ENCODE results near the gene BAK1. TPM values are rescaled to one million over a fixed set of nuclear protein-coding genes. Genes with fewer than 3 reads are reported as not detected.

BAK1 gene
- total RNA-seq, 1 experiment from 2014 or later: 23.7 TPM

- ChIA-PET POLR2A (ENCODE audit: unreplicated experiment) (no interaction called here), CTCF (interaction anchor here (0.5 kb wide), 1 partner anchor 9 kb away, joined by 3 read pairs; no protein-coding TSS in a partner anchor)
- Histone ChIP-seq H3K4me1 (ENCODE audit: insufficient read depth, low read length) (peaks cover 20% of the 10 kb centered on the region), H4K20me1 (ENCODE audit: low read length) (no peaks in the 10 kb centered on the region), H3K9me2 (replicated peaks; ENCODE audit: low read length) (no peaks in the 10 kb centered on the region), H3K4me2 (ENCODE audit: low read length) (no peak overlapping the region), H3K27ac (ENCODE audit: low read length) (no peak overlapping the region), H3K36me3 (ENCODE audit: low read depth, low read length) (no peaks in the 10 kb centered on the region), H3K27me3 (ENCODE audit: low read length) (no peaks in the 10 kb centered on the region), H2AFZ (ENCODE audit: low read length) (no peak overlapping the region), H3K4me3 (ENCODE audit: low read length) (no peak overlapping the region), H3F3A (ENCODE audit: low read length, unreplicated experiment) (no peaks in the 10 kb centered on the region), H3K79me2 (ENCODE audit: low read length) (no peaks in the 10 kb centered on the region), H3K9me3 (ENCODE audit: low read length) (no peaks in the 10 kb centered on the region), H3K9ac (ENCODE audit: low read length) (no peak overlapping the region)
- TF ChIP-seq CTCF (conservative IDR thresholded peaks at IDR 0.05; ENCODE audit: low read depth, low read length): no peak
- no peak for TF ChIP-seq EZH2phosphoT487 (IDR thresholded peaks at IDR 0.05; ENCODE audit: borderline replicate concordance, low read length)
- TF ChIP-seq EZH2 (IDR thresholded peaks at IDR 0.05; ENCODE audit: low read length, unreplicated experiment): no peak
- DNase-seq (no peak), ATAC-seq (no peak)
- intact Hi-C loops (cut with micrococcal nuclease): no loop called here
- no TSS peak for BruUV-seq (replicated peaks)
Observed at GRCh38 chr6:33610779-33611732, 31.0 kb upstream of the BAK1 start.

- no peaks in the 10 kb centered on the region for H3K9me2 ChIP-seq (replicated peaks; ENCODE audit: low read length)
- H4K20me1 ChIP-seq (ENCODE audit: low read length): no peaks in the 10 kb centered on the region
- peak overlapping the region; percentile 48; the same call in 1 of the 2 replicates for H2AFZ ChIP-seq (ENCODE audit: low read length)
- no peak overlapping the region for H3K4me3 ChIP-seq (ENCODE audit: low read length)
- H3K4me1 ChIP-seq (ENCODE audit: insufficient read depth, low read length): peaks cover 20% of the 10 kb centered on the region
- no peaks in the 10 kb centered on the region for H3K27me3 ChIP-seq (ENCODE audit: low read length)
- intact Hi-C loops (cut with micrococcal nuclease): no loop called here
- no peak overlapping the region; the same call in 1 of the 2 replicates for H3K9ac ChIP-seq (ENCODE audit: low read length)
- ATAC-seq: no peak
- no peaks in the 10 kb centered on the region for H3K36me3 ChIP-seq (ENCODE audit: low read depth, low read length)
- no peak for DNase-seq
- no TSS peak for BruUV-seq (replicated peaks)
- POLR2A ChIA-PET (ENCODE audit: unreplicated experiment): no interaction called here
- CTCF ChIA-PET: no interaction called here
- H3F3A ChIP-seq (ENCODE audit: low read length, unreplicated experiment): no peaks in the 10 kb centered on the region
- 0 out of 2 replicates have a peak overlapping the region, but pooled peaks have one; percentile 22 for H3K4me2 ChIP-seq (ENCODE audit: low read length)
- peak overlapping the region; percentile 38 for H3K27ac ChIP-seq (ENCODE audit: low read length)
- H3K9me3 ChIP-seq (ENCODE audit: low read length): no peaks in the 10 kb centered on the region
- no peaks in the 10 kb centered on the region for H3K79me2 ChIP-seq (ENCODE audit: low read length)
- TF ChIP-seq EZH2 (IDR thresholded peaks at IDR 0.05; ENCODE audit: low read length, unreplicated experiment) (no peak), CTCF (conservative IDR thresholded peaks at IDR 0.05; ENCODE audit: low read depth, low read length) (no peak), EZH2phosphoT487 (IDR thresholded peaks at IDR 0.05; ENCODE audit: borderline replicate concordance, low read length) (no peak)
Observed at GRCh38 chr6:33610067-33610466, 30.0 kb upstream of the BAK1 start.

- intact Hi-C loops (cut with micrococcal nuclease): no loop called here
- Histone ChIP-seq H3K36me3 (ENCODE audit: low read depth, low read length) (no peaks in the 10 kb centered on the region), H3K27ac (ENCODE audit: low read length) (peak overlapping the region; percentile 38), H3K4me2 (ENCODE audit: low read length) (peak overlapping the region; percentile 22; the same call in 1 of the 2 replicates), H3K9ac (ENCODE audit: low read length) (peak overlapping the region; percentile 9; the same call in 1 of the 2 replicates), H3K4me1 (ENCODE audit: insufficient read depth, low read length) (peaks cover 20% of the 10 kb centered on the region), H2AFZ (ENCODE audit: low read length) (peak overlapping the region; percentile 48), H3K79me2 (ENCODE audit: low read length) (no peaks in the 10 kb centered on the region), H3F3A (ENCODE audit: low read length, unreplicated experiment) (no peaks in the 10 kb centered on the region), H3K4me3 (ENCODE audit: low read length) (no peak overlapping the region), H3K9me3 (ENCODE audit: low read length) (no peaks in the 10 kb centered on the region), H3K27me3 (ENCODE audit: low read length) (no peaks in the 10 kb centered on the region), H3K9me2 (replicated peaks; ENCODE audit: low read length) (no peaks in the 10 kb centered on the region), H4K20me1 (ENCODE audit: low read length) (no peaks in the 10 kb centered on the region)
- no peak for TF ChIP-seq CTCF (conservative IDR thresholded peaks at IDR 0.05; ENCODE audit: low read depth, low read length)
- no peak for TF ChIP-seq EZH2 (IDR thresholded peaks at IDR 0.05; ENCODE audit: low read length, unreplicated experiment)
- no peak for TF ChIP-seq EZH2phosphoT487 (IDR thresholded peaks at IDR 0.05; ENCODE audit: borderline replicate concordance, low read length)
- DNase-seq (peak; percentile 70), ATAC-seq (peak; percentile 82)
- ChIA-PET POLR2A (ENCODE audit: unreplicated experiment) (no interaction called here), CTCF (no interaction called here)
- no TSS peak for BruUV-seq (replicated peaks)
Observed at GRCh38 chr6:33609528-33609927, 29.5 kb upstream of the BAK1 start.

Data from PC-3 (cell line).